BLaER1 treated with 17β-estradiol and CSF1 and Interleukin-3, amounts not matched to agents 10 nM and 100 nM (cell line): ENCODE results near the gene FBLN2.
A peak's percentile ranks its signal among the peaks of the same experiment; 100 is the strongest.

ENCODE experiments used
- H3K27ac ChIP-seq, 11 experiments: shearing (Covaris generic); formaldehyde crosslinking; 2 replicates each; pipeline ENCODE4 v1.8.1; 2022
- H3K27me3 ChIP-seq, 11 experiments: shearing (Covaris generic); formaldehyde crosslinking; 2 replicates each; pipeline ENCODE4 v1.8.1; 2022
- H3K36me3 ChIP-seq, 11 experiments: shearing (Covaris generic); formaldehyde crosslinking; 2 replicates each; pipeline ENCODE4 v1.8.1; 2022
- H3K4me1 ChIP-seq, 10 experiments: shearing (Covaris generic); formaldehyde crosslinking; 2 replicates each; pipeline ENCODE4 v1.8.1; 2022
- H3K4me2 ChIP-seq, 11 experiments: shearing (Covaris generic); formaldehyde crosslinking; 2 replicates each; pipeline ENCODE4 v1.8.1; 2022
- H3K4me3 ChIP-seq, 10 experiments: shearing (Covaris generic); formaldehyde crosslinking; 2 replicates each; pipeline ENCODE4 v1.8.1; 2022
- H3K9ac ChIP-seq, 11 experiments: shearing (Covaris generic); formaldehyde crosslinking; 2 replicates each; pipeline ENCODE4 v1.8.1; 2022
- H3K9me3 ChIP-seq, 11 experiments: shearing (Covaris generic); formaldehyde crosslinking; replicated peaks in 1 of 11; 2 replicates each; pipeline ENCODE4 v1.8.1; 2022
- H4K20me1 ChIP-seq, 11 experiments: shearing (Covaris generic); formaldehyde crosslinking; 2 replicates each; pipeline ENCODE4 v1.8.1; 2022
- Cebpa-rat ChIP-seq, 11 experiments: shearing (Covaris generic); IDR thresholded peaks; 2 replicates each; pipeline ENCODE4 v1.8.1; 2022

The FBLN2 gene

DNA sequence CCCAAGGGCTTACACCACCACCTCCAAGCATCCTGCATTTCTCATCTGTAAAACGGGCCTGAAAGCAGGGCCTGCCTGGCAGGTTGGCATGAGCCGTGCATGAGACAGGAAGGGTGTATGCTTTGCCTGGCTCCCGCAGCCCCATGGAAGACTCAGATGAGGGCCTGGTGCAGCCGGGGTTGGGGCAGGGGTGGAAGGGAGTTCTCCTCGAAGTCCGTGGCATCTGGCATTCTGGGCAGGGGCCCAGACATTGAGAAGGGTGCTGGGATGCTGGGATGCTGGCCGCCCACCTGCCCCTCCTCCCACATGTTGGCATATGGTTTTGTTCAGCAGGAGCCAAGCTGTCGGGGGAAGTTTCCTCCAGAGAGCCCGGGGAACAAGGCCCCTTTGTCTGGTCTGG lies 13.0 kb upstream of the FBLN2 start:
- Histone ChIP-seq H3K4me3 (no peak overlapping the region), H3K4me1 (peaks cover 10 to 25% (median 17%) of the 10 kb centered on the region in 10 experiments), H3K9ac (no peak overlapping the region), H3K36me3 (no peaks in the 10 kb centered on the region), H3K27me3 (no peaks in the 10 kb centered on the region), H3K27ac (peak overlapping the region in 1 of 11 experiments; percentile 44; a peak in 3 of 22 replicates), H3K4me2 (peak overlapping the region in 8 of 11 experiments; percentile 68 to 89 (median 76); a peak in 11 of 22 replicates), H3K9me3 (peaks cover under 1 to 7% (median 5%) of the 10 kb centered on the region in 11 experiments; a peak in 16 of 22 replicates), H4K20me1 (no peaks in the 10 kb centered on the region; a peak in 1 of 22 replicates)
- TF ChIP-seq Cebpa-rat (IDR thresholded peaks at IDR 0.05): no peak

DNA sequence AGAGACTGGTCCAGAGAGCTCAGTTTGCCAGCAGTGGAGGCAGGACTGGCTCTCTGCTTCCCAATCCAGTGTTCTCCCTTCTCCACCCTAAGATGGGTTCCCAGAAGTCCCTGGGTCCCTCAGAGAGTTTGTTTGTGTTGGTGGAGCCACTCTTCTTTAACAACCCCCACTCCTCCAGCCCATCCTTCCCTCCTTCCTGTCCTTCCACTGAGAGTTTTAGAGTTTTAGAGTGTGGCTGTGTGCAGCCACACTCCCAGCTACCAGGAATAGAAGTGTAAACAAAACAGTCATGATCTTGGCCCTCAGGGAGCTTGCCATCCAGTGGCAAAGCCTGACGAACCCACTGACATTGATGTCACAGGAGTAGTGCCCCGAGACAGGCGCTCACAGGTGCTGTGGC lies 12.5 kb upstream of the FBLN2 start:
- peak overlapping the region in 1 of 11 experiments; percentile 13; a peak in 1 of 22 replicates for H3K9ac ChIP-seq
- peaks cover 5 to 12% (median 10%) of the 10 kb centered on the region in 11 experiments; a peak in 21 of 22 replicates for H3K9me3 ChIP-seq
- peak overlapping the region; percentile 68 to 94 (median 76) for H3K4me2 ChIP-seq
- peak overlapping the region in 6 of 11 experiments; percentile 7 to 44 (median 18); a peak in 4 of 22 replicates for H3K27ac ChIP-seq
- H3K36me3 ChIP-seq: no peaks in the 10 kb centered on the region
- no peak for TF ChIP-seq Cebpa-rat (IDR thresholded peaks at IDR 0.05)
- H3K27me3 ChIP-seq: no peaks in the 10 kb centered on the region
- H3K4me3 ChIP-seq: no peak overlapping the region
- peaks cover 10 to 25% (median 17%) of the 10 kb centered on the region in 10 experiments for H3K4me1 ChIP-seq
- no peaks in the 10 kb centered on the region; a peak in 1 of 22 replicates for H4K20me1 ChIP-seq

DNA sequence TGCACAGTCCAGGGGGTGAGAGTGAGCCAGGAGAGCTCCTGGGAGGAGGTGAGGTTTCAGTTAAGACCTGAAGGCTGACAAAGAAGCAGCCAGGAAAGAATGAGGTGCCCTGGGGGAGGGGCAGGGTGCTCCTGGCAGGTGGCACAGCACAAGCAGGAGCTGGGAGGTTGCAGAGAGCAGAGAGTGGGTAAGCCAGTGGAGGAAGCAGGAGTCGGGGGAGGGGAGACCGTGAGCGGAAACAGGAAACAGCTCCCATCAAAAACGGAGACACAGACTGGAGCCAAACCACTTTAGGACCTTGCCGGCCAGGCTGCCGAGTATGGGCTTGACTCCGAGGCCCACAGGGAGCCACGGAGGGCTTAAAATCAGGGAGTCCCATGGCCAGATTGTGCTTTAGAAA lies 12.1 kb upstream of the FBLN2 start:
- H3K4me2 ChIP-seq: peak overlapping the region; percentile 68 to 94 (median 76)
- H3K36me3 ChIP-seq: no peaks in the 10 kb centered on the region
- TF ChIP-seq Cebpa-rat (IDR thresholded peaks at IDR 0.05): no peak
- peak overlapping the region in 4 of 11 experiments; percentile 6 to 21 (median 12); a peak in 3 of 22 replicates for H3K9ac ChIP-seq
- no peak overlapping the region; a peak in 1 of 20 replicates for H3K4me3 ChIP-seq
- no peaks in the 10 kb centered on the region for H3K27me3 ChIP-seq
- H3K9me3 ChIP-seq: peaks cover 9 to 16% (median 14%) of the 10 kb centered on the region in 11 experiments
- no peaks in the 10 kb centered on the region; a peak in 1 of 22 replicates for H4K20me1 ChIP-seq
- peaks cover 10 to 25% (median 17%) of the 10 kb centered on the region in 10 experiments for H3K4me1 ChIP-seq
- peak overlapping the region in 6 of 11 experiments; percentile 7 to 44 (median 28); a peak in 6 of 22 replicates for H3K27ac ChIP-seq

DNA sequence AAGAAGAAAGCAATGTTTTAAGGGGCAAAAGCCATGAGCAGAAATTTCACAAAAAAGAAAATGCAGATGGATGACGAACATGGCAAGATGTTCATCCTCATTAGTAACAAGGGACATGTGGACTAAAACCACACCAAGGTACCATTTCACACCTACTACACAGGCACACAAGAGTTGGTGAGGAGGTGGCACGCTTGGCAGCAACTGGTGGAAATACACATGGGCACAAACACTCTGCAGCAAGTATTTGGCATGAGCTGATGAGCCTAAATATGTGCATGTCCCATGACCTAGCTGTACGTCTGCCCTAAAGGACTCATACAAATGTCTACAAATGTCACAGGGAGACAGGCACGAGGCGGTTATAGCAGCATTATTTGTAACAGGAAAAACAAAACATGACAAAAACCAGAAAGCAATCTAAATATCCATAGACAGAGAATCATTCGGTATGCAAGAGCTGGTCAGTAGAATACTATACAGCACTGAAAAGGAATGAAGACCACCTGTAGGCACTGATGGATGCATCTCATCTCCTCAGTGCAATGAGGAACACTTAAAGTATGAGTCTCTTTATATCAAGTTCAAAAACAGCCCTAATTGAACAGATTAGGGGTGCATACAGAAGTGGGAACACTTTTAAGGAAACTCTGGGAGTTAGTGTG lies 11.5 kb upstream of the FBLN2 start:
- H3K27ac ChIP-seq: peak overlapping the region in 6 of 11 experiments; percentile 7 to 44 (median 28); a peak in 5 of 22 replicates
- no peaks in the 10 kb centered on the region; a peak in 1 of 22 replicates for H4K20me1 ChIP-seq
- no peak for TF ChIP-seq Cebpa-rat (IDR thresholded peaks at IDR 0.05)
- H3K9me3 ChIP-seq: peaks cover 15 to 22% (median 20%) of the 10 kb centered on the region in 11 experiments
- H3K36me3 ChIP-seq: no peaks in the 10 kb centered on the region
- peak overlapping the region; percentile 68 to 94 (median 76) for H3K4me2 ChIP-seq
- H3K9ac ChIP-seq: peak overlapping the region in 3 of 11 experiments; percentile 6 to 21 (median 12); a peak in 2 of 22 replicates
- no peaks in the 10 kb centered on the region for H3K27me3 ChIP-seq
- H3K4me3 ChIP-seq: no peak overlapping the region; a peak in 1 of 20 replicates
- H3K4me1 ChIP-seq: peaks cover 10 to 25% (median 17%) of the 10 kb centered on the region in 10 experiments

DNA sequence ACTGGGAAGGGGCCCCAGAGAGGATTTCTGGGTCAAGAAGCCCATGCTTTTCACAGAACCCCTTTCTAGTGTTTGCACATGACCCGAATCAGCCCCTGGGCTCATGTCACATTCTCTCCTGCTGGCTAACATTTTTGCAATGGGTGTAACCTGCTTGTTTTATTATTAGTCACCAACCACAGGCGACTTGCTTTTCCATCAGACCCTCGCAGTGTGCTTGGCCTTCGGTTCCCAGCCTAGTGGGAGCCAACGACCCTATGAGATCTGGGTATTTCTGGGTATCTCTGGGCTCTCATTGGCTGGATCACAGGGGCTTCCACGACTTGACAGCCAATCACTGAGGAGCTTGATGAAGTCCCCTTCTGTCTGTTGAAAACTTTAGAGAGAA lies 11.0 kb upstream of the FBLN2 start:
- TF ChIP-seq Cebpa-rat (IDR thresholded peaks at IDR 0.05): no peak
- no peak overlapping the region for H3K4me2 ChIP-seq
- no peak overlapping the region for H3K4me3 ChIP-seq
- no peaks in the 10 kb centered on the region for H3K27me3 ChIP-seq
- H3K4me1 ChIP-seq: peaks cover 10 to 25% (median 17%) of the 10 kb centered on the region in 10 experiments
- H3K9me3 ChIP-seq: peaks cover 20 to 27% (median 25%) of the 10 kb centered on the region in 11 experiments
- H3K27ac ChIP-seq: no peak overlapping the region
- H3K9ac ChIP-seq: no peak overlapping the region
- H3K36me3 ChIP-seq: no peaks in the 10 kb centered on the region
- no peaks in the 10 kb centered on the region; a peak in 1 of 22 replicates for H4K20me1 ChIP-seq

DNA sequence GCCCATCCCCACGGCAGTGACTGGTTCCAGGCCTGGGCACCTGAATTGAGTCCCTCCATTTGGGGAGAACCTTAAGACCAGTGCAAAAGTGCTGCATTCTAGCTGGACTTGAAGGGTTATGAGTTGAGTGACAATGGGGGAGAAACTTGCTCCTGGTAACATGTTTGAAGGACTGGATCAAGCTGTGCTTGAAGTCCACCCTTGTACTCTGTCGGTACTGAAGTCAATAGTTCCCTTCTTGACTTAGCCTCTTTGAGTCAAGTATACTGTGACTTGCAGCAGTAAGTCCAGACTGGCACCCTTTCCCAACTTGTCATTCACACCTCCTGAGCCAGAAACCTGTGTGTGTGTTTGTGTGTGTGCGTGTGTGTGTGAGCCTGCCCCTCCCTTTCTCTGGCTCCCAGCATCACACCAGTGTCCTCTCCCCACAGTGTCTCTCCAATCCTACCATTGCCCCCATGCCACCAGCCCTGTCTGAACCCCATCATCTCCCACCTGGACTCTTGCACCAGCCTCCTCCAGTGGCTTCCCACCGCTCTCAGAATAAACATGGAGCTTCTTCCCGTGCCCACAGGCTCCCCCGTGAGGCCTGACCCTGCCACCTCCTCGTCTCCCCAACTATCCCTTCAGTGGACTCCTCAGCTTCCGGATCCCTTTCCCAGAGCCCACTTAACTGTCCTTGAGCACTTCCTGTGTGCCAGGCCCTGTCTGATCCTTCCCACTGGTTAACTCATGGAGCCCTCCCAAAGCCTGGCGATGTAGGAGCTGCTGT lies 10.2 kb upstream of the FBLN2 start:
- Histone ChIP-seq H3K4me1 (peaks cover 10 to 32% (median 18%) of the 10 kb centered on the region in 10 experiments), H3K9me3 (peaks cover 20 to 32% (median 26%) of the 10 kb centered on the region in 11 experiments), H3K27me3 (0 out of 22 replicates have a peak, but pooled peaks cover 0 to 4% (median 0%) of the 10 kb centered on the region in 11 experiments), H4K20me1 (no peaks in the 10 kb centered on the region), H3K36me3 (no peaks in the 10 kb centered on the region), H3K9ac (no peak overlapping the region), H3K4me3 (no peak overlapping the region), H3K27ac (no peak overlapping the region), H3K4me2 (no peak overlapping the region)
- TF ChIP-seq Cebpa-rat (IDR thresholded peaks at IDR 0.05): no peak

DNA sequence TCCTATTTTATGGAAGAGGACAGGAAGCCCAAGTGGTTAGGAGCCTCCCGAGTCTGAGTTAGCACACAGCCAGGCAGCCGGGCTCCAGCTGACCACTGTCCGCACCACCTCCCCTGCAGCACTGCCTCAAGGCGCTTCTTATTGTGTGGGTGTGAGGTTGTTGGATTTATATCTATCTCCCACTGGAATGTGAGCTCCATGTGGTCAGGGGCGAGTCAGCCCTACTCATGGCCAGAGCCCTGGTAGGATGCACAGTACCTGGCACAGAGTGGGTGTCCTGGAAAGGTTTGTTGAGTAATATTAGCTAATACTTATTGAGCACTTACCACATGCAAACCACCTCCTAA lies 9.7 kb upstream of the FBLN2 start:
- Histone ChIP-seq H3K27me3 (0 out of 22 replicates have a peak, but pooled peaks cover 0 to 4% (median 0%) of the 10 kb centered on the region in 11 experiments), H3K9ac (no peak overlapping the region), H3K4me3 (no peak overlapping the region), H3K4me1 (peaks cover 11 to 33% (median 23%) of the 10 kb centered on the region in 10 experiments), H3K36me3 (no peaks in the 10 kb centered on the region), H3K9me3 (peaks cover 20 to 32% (median 26%) of the 10 kb centered on the region in 11 experiments), H3K4me2 (no peak overlapping the region), H3K27ac (no peak overlapping the region), H4K20me1 (no peaks in the 10 kb centered on the region)
- no peak for TF ChIP-seq Cebpa-rat (IDR thresholded peaks at IDR 0.05)

DNA sequence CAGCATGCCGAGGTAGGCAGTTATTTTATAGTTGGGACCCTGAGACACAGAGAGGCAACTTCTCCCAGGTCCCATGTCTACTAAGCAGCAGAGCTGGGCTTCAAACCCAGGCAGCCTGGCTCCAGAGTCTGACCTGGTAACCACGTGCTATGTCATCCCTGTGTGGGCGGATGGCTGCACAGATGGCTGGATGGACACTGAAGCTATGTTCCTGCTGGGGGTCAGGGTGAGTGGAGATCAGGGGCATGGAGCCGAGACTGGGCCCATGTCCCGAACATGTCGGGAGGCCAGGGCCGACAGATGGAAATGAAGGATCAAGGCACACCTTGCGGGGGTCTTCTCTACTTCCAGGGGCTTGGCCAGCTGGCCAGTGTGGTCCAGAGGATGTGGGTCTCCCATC lies 9.3 kb upstream of the FBLN2 start:
- H3K27ac ChIP-seq: no peak overlapping the region
- H3K4me1 ChIP-seq: peaks cover 15 to 33% (median 26%) of the 10 kb centered on the region in 10 experiments
- no peak for TF ChIP-seq Cebpa-rat (IDR thresholded peaks at IDR 0.05)
- H3K9me3 ChIP-seq: peaks cover 20 to 32% (median 26%) of the 10 kb centered on the region in 11 experiments
- peaks cover 0 to under 1% (median 0%) of the 10 kb centered on the region in 11 experiments; a peak in 1 of 22 replicates for H4K20me1 ChIP-seq
- no peaks in the 10 kb centered on the region for H3K36me3 ChIP-seq
- 0 out of 22 replicates have a peak, but pooled peaks cover 0 to 4% (median 0%) of the 10 kb centered on the region in 11 experiments for H3K27me3 ChIP-seq
- no peak overlapping the region for H3K9ac ChIP-seq
- H3K4me3 ChIP-seq: no peak overlapping the region
- no peak overlapping the region for H3K4me2 ChIP-seq
